GOT3 (cell line): ENCODE measurements around the gene ABHD4.
"Not testable (repeated sequence)": the region's sequence is repeated elsewhere in the genome, so short reads cannot be mapped to it uniquely, and the experiment has no call there.

Experiments used
- DNase-seq: peaks from one replicate; lab custom pipeline; 2025; ENCODE audit warnings: mixed read lengths; lab: John Stamatoyannopoulos, UW

Gene ABHD4

GRCh38 chr14:22627506-22628263 lies 29.6 kb downstream of the ABHD4 start:
- no peak for DNase-seq

DNA sequence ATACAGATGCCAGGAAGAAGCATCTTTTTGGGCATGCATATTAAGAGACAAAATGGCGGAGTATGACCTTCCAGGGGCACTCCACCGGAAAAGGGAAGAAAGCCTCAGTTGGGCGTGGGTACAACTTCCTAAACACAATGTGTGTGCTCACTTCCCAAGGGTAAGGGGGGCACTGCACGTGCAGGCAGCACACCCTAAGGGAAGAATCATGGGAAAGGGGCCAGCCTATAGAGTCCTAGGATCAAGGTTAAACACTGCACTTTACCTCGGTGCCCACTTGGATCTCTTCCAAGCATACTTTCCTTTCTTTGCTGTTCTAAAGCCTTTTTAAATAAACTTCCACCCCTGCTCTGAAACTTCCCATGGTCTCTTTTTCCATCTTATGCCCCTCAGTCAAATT lies 31.3 kb downstream of the ABHD4 start:
- DNase-seq, result no peak

GRCh38 chr14:22630066-22630465 lies 32.0 kb downstream of the ABHD4 start:
- DNase-seq, result no peak

GRCh38 chr14:22630486-22630885 lies 32.4 kb downstream of the ABHD4 start:
- DNase-seq, result peak; percentile 7

- DNase-seq, result no peak
Measured at GRCh38 chr14:22634233-22634900, 36.3 kb downstream of the ABHD4 start.

GRCh38 chr14:22635980-22636379 lies 37.9 kb downstream of the ABHD4 start:
- DNase-seq, result not testable (repeated sequence)

DNA sequence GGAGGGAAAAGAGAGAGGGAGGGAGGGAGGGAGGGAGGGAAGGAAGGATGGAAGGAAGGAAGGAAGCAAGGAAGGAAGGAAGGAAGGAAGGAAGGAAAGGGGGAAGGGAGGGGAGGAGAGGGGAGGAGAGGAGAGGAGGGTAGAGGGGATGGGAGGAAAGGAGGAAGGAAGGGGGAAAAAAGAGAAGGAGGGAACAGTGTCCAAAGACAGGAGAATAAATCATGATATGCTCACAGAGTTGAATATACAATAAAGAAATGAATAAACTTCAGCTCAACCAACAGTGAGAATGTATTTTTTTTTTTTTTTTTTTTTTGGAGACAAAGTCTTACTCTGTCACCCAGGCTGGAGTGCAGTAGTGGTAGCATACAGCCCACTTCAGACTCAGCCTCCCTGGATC lies 42.1 kb downstream of the ABHD4 start:
- DNase-seq, result no peak

- DNase-seq, result no peak
Measured at GRCh38 chr14:22641846-22642245, 43.7 kb downstream of the ABHD4 start.

DNA sequence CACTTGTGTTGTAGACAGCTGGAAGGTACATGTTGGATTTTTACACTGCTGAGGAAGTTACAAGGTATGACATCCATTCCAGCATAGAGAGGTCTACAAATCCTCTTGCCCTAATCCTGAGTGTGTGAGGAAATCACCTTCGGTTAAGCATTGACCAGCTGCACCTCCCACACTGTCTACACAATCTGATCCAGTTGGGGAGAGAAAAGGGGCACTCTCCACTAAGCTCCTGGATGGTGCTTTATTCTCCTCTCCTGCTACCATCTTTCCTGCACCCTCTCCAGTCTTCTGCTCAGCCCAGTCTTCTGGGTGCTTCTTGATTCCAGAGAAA lies 46.2 kb downstream of the ABHD4 start, which contains the start of gene OR6J1:
TSS of gene OR6J1 (minus strand) at position 48 of the 331 bp plus-strand sequence. CDS start 9,541 bp downstream, outside the sequence.
- DNase-seq, result no peak

DNA sequence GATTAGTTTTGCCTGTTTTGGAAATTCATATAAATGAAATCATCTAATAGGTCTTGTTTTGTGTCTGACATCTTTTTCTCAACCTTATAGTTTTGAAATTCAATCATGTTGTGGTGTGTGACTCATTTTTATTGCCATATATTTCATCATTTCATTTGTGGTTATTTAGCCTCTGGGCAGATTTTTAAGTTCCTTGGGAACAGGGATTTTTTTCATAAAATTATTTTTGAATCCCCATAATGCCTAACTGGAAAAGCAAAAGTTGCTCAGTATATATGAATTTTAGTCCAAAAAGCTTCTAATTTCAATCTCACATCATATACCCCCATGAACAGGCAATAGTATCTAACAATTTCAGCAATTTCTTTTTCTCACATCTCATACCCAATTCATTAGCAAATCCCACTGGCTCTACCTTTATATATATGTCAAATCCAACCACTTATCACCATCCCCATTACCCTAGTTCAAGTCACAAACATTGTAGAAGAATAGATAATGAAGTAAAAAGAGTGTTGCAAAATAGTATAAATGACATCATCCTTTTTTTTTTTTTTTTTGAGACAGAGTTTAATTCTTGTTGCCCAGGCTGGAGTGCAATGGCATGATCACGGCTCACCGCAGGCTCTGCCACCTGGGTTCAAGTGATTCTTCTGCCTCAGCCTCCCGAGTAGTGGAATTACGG lies 48.6 kb downstream of the ABHD4 start:
- no peak for DNase-seq

DNA sequence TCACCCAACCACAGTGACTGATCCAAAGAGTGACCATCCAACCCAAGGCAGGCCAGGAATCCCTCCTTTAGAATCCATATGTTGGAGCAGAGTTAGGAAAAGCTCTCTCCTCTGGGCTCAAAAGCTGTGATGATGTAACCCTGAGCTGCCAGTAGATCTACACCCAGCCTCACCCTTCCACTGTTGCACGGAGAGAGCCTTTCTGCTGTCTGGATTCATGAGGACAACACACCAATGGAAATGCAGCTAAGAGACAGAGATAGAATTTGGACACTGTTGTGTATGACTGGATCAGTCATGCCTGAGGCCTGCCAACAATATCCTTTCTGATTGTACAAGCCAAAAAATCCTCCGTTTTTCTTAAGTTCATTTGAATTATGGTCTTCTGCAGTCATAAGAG lies 50.4 kb downstream of the ABHD4 start:
- DNase-seq, result no peak

- no peak for DNase-seq
Measured at GRCh38 chr14:22650046-22650739, 52.1 kb downstream of the ABHD4 start.

- DNase-seq, result no peak
Measured at GRCh38 chr14:22650960-22651521, 52.9 kb downstream of the ABHD4 start.

DNA sequence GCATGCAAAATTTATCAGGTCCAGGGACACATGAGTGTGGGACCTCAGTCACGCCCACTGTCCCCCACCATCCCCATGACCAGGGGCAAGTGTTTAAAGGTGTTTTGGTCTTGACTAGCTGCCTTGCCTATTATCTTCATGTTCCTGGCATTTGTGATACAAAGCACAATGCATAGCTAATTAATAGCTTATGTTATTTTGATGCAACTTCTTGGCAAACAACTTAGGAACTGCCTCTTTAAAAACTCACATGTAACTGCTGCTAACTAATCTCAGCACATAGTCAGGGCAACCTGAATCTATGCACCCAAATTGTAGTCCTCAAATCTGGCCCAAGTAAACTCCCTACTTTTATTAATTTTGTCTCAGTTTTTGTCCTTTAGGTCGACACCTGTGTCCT lies 53.5 kb downstream of the ABHD4 start:
- no peak for DNase-seq

DNA sequence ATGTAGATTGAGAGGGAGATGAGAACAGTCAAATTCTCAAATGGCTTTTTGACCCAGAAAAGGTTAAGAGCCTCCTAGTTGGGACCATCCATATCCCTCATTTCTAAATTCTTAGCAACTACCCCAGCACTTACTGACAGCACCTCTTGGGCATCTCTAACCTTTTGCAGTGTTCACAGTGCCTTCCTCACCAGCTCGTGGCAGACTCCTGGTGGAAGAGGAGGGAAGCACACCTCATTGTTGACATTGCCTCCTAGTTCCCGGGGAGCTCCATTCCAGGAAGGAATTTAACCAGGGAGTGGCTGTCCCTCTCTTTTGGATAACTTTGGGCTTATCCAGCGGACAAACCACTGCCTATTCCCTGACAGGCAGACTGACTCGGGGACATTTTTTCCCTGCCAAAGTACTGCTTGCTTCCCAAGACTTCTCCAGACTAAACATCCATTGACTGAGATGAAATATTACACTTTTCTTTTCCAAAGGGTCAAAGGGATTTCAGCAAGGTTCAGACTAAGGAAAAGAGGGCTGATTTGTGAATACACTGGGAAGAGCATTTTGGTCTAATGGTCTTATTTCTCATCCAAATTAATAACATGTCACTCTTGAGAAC lies 55.0 kb downstream of the ABHD4 start:
- DNase-seq, result no peak

- no peak for DNase-seq
Measured at GRCh38 chr14:22656226-22656625, 58.1 kb downstream of the ABHD4 start.

DNA sequence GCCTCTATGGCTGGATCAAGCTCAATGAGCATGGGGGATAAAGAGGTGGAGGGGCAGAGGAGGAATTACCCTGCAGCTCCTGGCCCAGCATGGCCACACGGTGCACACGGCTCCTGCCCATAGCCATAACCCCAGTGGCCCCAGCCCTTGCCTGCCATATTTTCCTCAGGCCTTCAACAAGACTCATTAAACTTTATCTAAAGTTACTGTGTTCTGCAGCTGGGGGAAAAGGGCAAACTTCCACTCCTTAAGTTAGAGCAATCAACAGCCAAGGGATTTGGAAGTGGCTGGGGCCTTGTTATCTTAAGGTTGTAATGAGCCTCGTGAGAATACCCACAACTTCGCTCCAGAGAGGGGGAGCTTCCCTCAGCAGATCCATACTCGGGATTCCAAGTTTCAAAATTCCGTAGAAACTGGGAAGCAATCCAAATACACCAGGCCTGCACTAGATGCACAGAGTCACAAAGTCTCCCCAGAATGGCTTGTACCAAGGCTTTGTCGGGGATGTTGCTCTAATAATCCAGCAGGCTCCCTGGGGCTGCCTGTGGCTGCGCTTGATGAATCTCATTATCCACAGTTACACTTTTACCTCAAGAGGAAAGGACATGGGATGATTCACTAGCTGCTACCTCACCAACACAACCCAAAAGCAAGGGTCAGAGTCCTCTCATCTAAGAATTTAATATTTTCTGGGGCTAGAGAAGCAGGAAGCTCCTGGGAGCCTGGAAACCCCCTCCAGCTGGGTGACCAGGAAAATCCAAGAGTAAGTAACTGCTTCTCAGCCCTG lies 59.0 kb downstream of the ABHD4 start:
- no peak for DNase-seq

DNA sequence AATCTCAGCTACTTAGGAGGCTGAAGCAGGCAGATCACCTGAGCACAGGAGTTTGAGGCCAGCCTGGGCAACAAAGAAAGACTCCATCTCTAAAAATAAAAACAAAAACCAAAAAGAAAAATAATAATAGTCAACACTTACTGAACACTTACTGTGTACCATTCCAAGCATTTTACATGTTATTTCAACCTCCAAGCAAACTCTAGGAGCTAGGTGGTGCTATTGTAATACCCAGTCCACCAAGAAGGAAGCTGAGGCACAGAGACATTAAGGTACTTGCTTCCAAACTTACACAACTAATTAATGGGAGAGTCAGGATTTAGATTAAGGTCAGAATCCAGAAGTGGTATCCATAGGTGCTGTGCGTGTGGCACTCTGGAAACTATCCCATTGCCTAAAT lies 59.8 kb downstream of the ABHD4 start:
- DNase-seq, result no peak

DNA sequence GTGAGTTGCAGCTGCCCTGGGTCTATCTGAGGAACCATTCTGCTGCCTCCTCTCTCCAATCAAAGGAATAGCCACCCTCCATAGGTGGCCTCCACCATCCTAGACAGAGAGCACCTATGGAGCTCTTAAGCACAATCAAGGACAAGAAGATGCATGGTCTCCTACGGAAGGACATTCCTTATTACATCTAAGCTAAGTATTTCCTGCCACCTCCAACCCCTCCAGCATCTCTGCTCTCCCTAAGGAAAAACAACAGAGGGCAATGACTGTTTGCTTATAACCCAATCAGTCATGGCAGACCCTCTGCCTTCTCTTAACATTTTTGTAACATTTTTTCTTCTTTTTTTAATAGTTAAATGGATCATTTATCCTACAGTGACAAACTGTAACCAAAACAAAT lies 60.8 kb downstream of the ABHD4 start:
- no peak for DNase-seq

DNA sequence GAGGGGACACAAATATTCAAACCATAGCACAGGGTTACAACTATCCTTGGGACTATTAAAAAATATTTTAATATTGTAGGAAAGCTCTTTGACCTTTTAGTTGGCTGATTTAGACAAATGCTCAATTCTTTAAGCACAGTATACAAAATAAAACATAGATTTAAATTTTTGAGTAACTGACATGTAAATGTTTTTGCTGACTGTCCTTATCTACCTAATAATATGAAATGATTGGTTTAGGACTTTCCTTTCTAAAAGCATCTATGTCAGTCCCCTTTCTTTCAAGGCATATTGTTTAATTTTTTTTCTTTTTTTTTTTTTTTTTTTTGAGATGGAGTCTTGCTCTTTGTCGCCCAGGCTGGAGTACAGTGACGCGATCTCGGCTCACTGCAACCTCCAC lies 62.6 kb downstream of the ABHD4 start:
- DNase-seq, result no peak
